ENCODE data around the gene ANKEF1.

DNA sequence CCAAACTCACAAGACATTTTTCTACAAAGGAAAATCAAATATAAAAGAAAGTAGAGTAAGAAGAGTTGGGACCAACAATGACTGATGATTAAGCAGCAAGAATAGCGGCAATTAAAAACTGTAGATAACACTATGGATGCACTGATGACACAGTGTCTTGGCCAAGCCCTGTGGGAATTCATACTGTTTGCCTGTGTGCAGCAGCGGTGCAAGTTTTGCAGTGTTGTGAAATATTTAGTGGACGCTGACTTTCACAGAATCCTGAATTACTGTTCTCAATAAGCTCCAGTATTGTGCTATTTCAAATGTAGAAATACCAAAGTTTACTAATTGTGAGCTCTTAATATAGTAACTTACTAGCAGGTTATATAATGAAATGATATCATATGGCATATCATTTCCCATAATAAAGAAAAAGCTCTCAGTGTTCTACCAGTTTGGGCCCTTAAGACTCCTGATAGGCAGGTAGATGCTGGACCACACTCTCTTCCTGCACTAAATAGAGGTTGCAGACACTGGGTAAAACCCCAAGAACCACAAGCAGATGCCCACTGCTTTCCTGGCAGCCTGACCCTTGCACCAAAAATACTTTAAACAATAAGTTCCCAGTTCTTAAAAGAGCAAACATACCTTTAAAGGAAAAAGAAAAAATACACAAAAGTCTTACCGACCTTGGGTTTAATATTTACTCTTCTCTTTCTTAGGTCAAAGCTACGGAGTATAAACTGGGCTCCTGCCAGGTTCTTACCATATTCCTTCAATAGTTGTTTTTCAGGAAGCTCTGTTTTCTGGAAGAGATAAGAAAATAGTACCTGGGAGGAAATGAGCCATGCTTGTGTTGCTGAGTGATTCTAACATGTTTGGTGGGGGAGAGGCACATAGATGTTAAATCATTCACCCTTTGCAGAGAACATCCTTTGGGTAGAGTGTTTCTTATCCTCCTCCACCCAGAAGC is 41.6 kb downstream of the ANKEF1 start:
- TF ChIP-seq, protein P1, sequence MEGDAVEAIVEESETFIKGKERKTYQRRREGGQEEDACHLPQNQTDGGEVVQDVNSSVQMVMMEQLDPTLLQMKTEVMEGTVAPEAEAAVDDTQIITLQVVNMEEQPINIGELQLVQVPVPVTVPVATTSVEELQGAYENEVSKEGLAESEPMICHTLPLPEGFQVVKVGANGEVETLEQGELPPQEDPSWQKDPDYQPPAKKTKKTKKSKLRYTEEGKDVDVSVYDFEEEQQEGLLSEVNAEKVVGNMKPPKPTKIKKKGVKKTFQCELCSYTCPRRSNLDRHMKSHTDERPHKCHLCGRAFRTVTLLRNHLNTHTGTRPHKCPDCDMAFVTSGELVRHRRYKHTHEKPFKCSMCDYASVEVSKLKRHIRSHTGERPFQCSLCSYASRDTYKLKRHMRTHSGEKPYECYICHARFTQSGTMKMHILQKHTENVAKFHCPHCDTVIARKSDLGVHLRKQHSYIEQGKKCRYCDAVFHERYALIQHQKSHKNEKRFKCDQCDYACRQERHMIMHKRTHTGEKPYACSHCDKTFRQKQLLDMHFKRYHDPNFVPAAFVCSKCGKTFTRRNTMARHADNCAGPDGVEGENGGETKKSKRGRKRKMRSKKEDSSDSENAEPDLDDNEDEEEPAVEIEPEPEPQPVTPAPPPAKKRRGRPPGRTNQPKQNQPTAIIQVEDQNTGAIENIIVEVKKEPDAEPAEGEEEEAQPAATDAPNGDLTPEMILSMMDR (IDR thresholded peaks at IDR 0.05; ENCODE audit: borderline replicate concordance, extremely low read depth, low read length, poor library complexity, severe bottlenecking), result no peak
- TF ChIP-seq EZH2 (IDR thresholded peaks at IDR 0.05; ENCODE audit: borderline replicate concordance, low read depth, low read length, severe bottlenecking), result no peak

Measured in DND-41 (cell line).